ENCODE data around the gene CYS1. TPM values are rescaled to one million over a fixed set of nuclear protein-coding genes. Genes with fewer than 3 reads are reported as not detected.
"Not testable (repeated sequence)": the region's sequence is repeated elsewhere in the genome, so short reads cannot be mapped to it uniquely, and the experiment has no call there.

CYS1 gene
- total RNA-seq, 2 experiments from 2014 or later, result not detected

- DNase-seq, result no peak
- H3K4me3 Mint-ChIP-seq, result no peak overlapping the region
- H3K36me3 Mint-ChIP-seq, result no peaks in the 10 kb centered on the region
- no peak overlapping the region for H3K27ac Mint-ChIP-seq
- H3K4me1 Mint-ChIP-seq, result no peaks in the 10 kb centered on the region
- peaks cover 7% of the 10 kb centered on the region for H3K9me3 Mint-ChIP-seq
- no peaks in the 10 kb centered on the region for H3K27me3 Mint-ChIP-seq
Measured at GRCh38 chr2:10012963-10013461, 67.2 kb downstream of the CYS1 start.

DNA sequence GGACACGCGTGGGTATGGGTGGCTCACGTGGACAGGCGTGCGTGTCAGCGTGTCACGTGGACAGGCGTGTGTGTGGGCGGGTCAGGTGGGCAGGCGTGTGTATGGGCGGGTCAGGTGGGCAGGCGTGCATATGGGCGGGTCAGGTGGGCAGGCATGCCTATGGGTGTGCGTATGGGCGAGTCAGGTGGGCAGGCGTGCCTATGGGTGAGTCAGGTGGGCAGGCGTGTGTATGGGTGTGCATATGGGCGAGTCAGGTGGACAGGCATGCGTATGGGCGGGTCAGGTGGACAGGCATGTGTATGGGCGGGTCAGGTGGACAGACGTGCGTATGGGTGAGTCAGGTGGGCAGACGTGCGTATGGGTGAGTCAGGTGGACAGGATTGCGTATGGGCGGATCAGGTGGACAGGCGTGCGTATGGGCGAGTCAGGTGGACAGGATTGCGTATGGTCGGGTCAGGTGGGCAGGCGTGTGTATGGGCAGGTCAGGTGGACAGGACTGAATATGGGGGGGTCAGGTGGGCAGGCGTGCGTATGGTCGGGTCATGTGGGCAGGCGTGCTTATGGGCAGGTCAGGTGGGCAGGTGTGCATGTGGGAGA is 67.7 kb downstream of the CYS1 start:
- H3K36me3 Mint-ChIP-seq, H3K27ac Mint-ChIP-seq, H3K9me3 Mint-ChIP-seq, H3K27me3 Mint-ChIP-seq, H3K4me1 Mint-ChIP-seq, H3K4me3 Mint-ChIP-seq, DNase-seq: not testable (repeated sequence)

- not testable (repeated sequence) for DNase-seq, H3K36me3 Mint-ChIP-seq, H3K27ac Mint-ChIP-seq, H3K4me1 Mint-ChIP-seq, H3K9me3 Mint-ChIP-seq, H3K4me3 Mint-ChIP-seq
- peaks cover 12% of the 10 kb centered on the region for H3K27me3 Mint-ChIP-seq
Measured at GRCh38 chr2:10011606-10012325, 68.4 kb downstream of the CYS1 start.

DNA sequence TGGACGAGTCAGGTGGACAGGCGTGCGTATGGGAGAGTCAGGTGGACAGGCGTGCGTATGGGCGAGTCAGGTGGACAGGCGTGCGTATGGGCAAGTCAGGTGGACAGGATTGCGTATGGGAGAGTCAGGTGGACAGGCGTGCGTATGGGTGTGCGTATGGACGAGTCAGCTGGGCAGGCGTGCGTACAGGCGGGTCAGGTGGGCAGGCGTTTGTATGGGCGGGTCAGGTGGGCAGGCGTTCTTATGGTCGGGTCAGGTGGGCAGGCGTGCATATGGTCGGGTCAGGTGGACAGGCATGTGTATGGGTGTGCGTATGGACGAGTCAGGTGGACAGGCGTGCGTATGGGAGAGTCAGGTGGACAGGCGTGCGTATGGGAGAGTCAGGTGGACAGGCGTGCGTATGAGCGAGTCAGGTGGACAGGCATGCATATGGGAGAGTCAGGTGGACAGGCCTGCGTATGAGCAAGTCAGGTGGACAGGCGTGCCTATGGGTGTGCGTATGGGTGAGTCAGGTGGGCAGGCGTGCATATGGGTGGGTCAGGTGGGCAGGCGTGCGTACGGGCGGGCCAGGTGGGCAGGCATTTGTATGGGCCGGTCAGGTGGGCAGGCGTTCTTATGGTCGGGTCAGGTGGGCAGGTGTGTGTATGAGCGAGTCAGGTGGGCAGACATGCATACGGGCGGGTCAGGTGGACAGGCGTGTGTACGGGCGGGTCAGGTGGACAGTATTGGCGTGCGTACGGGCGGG is 69.2 kb downstream of the CYS1 start:
- not testable (repeated sequence) for DNase-seq, H3K27ac Mint-ChIP-seq, H3K4me3 Mint-ChIP-seq, H3K4me1 Mint-ChIP-seq, H3K36me3 Mint-ChIP-seq, H3K9me3 Mint-ChIP-seq
- H3K27me3 Mint-ChIP-seq, result peaks cover 16% of the 10 kb centered on the region

GRCh38 chr2:10009811-10010781 is 70.1 kb downstream of the CYS1 start:
- peaks cover 24% of the 10 kb centered on the region for H3K27me3 Mint-ChIP-seq
- no peak overlapping the region for H3K27ac Mint-ChIP-seq
- H3K4me1 Mint-ChIP-seq, result no peaks in the 10 kb centered on the region
- no peaks in the 10 kb centered on the region for H3K9me3 Mint-ChIP-seq
- H3K36me3 Mint-ChIP-seq, result no peaks in the 10 kb centered on the region
- no peak for DNase-seq
- H3K4me3 Mint-ChIP-seq, result no peak overlapping the region

DNA sequence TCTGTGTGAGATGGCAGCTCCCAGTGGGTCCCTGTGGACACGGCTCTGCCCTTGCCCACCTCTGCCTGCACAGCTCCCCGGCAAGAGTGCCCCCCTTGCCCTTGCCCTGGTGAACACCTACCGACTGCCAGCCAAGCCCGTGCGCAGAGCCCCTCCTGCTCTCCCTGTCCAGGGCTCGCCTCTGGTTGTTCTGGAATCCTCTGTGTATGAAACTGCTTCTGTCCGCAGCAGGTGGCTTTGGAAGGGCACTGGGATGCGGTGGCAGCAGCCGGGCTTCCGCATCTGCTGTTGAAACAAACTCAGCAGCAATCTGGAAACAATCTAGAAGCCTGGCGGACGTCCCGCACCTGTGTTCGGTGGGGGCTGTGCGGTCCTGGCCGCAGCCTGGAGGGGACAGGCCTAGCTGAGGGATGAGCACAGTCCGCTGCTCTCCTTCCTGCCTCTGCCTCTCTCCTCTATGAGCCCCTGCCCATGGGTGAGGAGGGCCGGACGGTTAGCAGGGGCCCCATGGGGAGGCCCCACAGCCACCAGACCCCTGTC is 70.9 kb downstream of the CYS1 start:
- H3K27ac Mint-ChIP-seq, result no peak overlapping the region
- H3K9me3 Mint-ChIP-seq, result no peaks in the 10 kb centered on the region
- H3K4me3 Mint-ChIP-seq, result no peak overlapping the region
- H3K36me3 Mint-ChIP-seq, result no peaks in the 10 kb centered on the region
- H3K4me1 Mint-ChIP-seq, result no peaks in the 10 kb centered on the region
- no peak for DNase-seq
- H3K27me3 Mint-ChIP-seq, result peaks cover 24% of the 10 kb centered on the region

- Mint-ChIP-seq H3K36me3 (no peaks in the 10 kb centered on the region), H3K27ac (no peak overlapping the region), H3K4me1 (no peaks in the 10 kb centered on the region), H3K27me3 (peaks cover 24% of the 10 kb centered on the region), H3K4me3 (no peak overlapping the region), H3K9me3 (no peaks in the 10 kb centered on the region)
- DNase-seq, result no peak
Measured at GRCh38 chr2:10008809-10009176, 71.4 kb downstream of the CYS1 start.

DNA sequence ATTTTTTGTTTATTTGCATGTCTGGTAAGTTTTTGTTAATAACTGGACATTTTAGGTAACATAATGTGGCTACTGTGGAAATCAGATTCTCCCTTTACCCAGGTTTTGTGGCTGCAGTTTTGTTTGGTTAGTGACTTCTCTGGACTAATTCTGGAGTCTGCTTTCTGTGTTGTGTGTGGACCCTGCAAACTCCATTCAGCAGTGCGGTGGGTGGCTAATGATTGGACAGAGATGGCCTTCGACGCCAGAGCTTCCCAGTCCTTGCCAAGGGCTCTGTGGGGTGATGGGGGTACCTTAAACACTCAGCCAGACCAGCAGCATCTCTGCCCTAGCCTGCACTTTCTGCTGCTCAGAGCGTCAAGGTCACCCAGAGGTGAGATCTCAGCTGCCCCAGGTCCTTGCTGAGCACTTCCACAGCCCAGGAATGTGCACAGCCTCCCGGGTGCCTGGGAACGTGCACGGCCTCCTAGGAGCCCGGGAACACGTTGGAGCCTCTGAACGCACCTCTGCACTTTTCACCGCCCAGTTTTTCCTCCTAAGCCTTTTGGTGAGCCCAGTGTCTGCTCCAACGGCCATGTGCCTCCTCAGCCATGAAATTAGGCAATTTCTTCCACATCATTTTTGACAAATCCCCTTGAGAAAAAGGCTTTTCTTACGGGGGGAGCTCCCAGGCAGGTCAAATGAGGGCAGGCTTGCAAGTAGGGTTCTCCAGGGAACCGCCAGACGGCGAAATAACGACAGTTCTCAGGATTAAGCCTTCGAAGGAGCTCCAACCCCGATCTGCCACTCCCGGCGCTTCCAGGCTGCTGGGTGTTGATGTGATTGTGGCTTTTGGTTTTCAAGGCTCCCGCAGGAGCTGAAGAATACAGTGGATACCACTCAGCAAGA is 72.0 kb downstream of the CYS1 start:
- Mint-ChIP-seq H3K27ac (no peak overlapping the region), H3K4me1 (no peaks in the 10 kb centered on the region), H3K36me3 (no peaks in the 10 kb centered on the region), H3K9me3 (no peaks in the 10 kb centered on the region), H3K4me3 (no peak overlapping the region), H3K27me3 (peaks cover 24% of the 10 kb centered on the region)
- no peak for DNase-seq

- Mint-ChIP-seq H3K36me3 (no peaks in the 10 kb centered on the region), H3K9me3 (no peaks in the 10 kb centered on the region), H3K27ac (no peak overlapping the region), H3K4me3 (no peak overlapping the region), H3K4me1 (no peaks in the 10 kb centered on the region), H3K27me3 (peaks cover 24% of the 10 kb centered on the region)
- DNase-seq, result no peak
Measured at GRCh38 chr2:10007435-10007834, 72.8 kb downstream of the CYS1 start.

Other genes with a start within 250 kb of the CYS1 start
- 10 to 100 TPM; 23.0 to 25.3 TPM for gene TAF1B, start 236.9 kb downstream of the CYS1 start, total RNA-seq
- under 1 TPM; 0.49 to 0.76 TPM for gene GRHL1, start 128.7 kb downstream of the CYS1 start, total RNA-seq
- gene KLF11, start 36.9 kb downstream of the CYS1 start, total RNA-seq, result 1 to 10 TPM; 3.7 to 3.9 TPM
- gene RRM2, start 42.3 kb upstream of the CYS1 start, total RNA-seq, result 100 to 1,000 TPM; 414 to 424 TPM
- 100 to 1,000 TPM; 100 to 105 TPM for gene HPCAL1, start 222.5 kb upstream of the CYS1 start, total RNA-seq